GM21526 (cell line): ENCODE results near the gene ECSIT.
"Not testable (repeated sequence)": the region's sequence is repeated elsewhere in the genome, so short reads cannot be mapped to it uniquely, and the experiment has no call there.

Experiments
- ATAC-seq: cut with Tn5 transposase; IDR thresholded peaks from one replicate; pipeline ENCODE4 v1.9.1; 2021; ENCODE audit warnings: moderate library complexity; ENCODE audit not compliant: unreplicated experiment, low FRiP score

Gene ECSIT

GRCh38 chr19:11528551-11529341, at the start of gene ECSIT:
Gene ECSIT, minus strand, starts transcription at chr19:11529134. Its CDS starts 9,964 bp downstream, at chr19:11519170.
- ATAC-seq = peak; percentile 86

GRCh38 chr19:11577451-11578257, 48.7 kb upstream of the ECSIT start, which contains the start of gene ACP5:
Gene ACP5, minus strand, starts transcription at chr19:11577645. Its CDS starts 328 bp downstream, at chr19:11577317.
- ATAC-seq = no peak

GRCh38 chr19:11576227-11576626, 47.3 kb upstream of the ECSIT start:
- ATAC-seq = no peak

GRCh38 chr19:11574689-11575088, 45.8 kb upstream of the ECSIT start:
- ATAC-seq = no peak

- ATAC-seq = not testable (repeated sequence)
Measured at GRCh38 chr19:11573763-11574162, 44.8 kb upstream of the ECSIT start.

- not testable (repeated sequence) for ATAC-seq
Measured at GRCh38 chr19:11573354-11573753, 44.4 kb upstream of the ECSIT start.

- ATAC-seq = no peak
Measured at GRCh38 chr19:11570039-11570462, 41.1 kb upstream of the ECSIT start.

- ATAC-seq = no peak
Measured at GRCh38 chr19:11566164-11566563, 37.2 kb upstream of the ECSIT start.

GRCh38 chr19:11565649-11565980, 36.7 kb upstream of the ECSIT start:
- not testable (repeated sequence) for ATAC-seq

- not testable (repeated sequence) for ATAC-seq
Measured at GRCh38 chr19:11564082-11564807, 35.3 kb upstream of the ECSIT start.

GRCh38 chr19:11563532-11563931, 34.6 kb upstream of the ECSIT start:
- ATAC-seq = no peak

GRCh38 chr19:11560404-11561051, 31.6 kb upstream of the ECSIT start:
- no peak for ATAC-seq

GRCh38 chr19:11558881-11559828, 30.2 kb upstream of the ECSIT start, which contains the start of gene ELOF1:
Gene ELOF1, minus strand, starts transcription at chr19:11559230. Its CDS starts 4,883 bp downstream, at chr19:11554347.
- ATAC-seq = peak; percentile 62

- no peak for ATAC-seq
Measured at GRCh38 chr19:11556634-11557420, 27.9 kb upstream of the ECSIT start.

GRCh38 chr19:11555246-11555645, 26.3 kb upstream of the ECSIT start:
- no peak for ATAC-seq

GRCh38 chr19:11554160-11554559, 25.2 kb upstream of the ECSIT start:
- ATAC-seq = no peak

- no peak for ATAC-seq
Measured at GRCh38 chr19:11552666-11553372, 23.9 kb upstream of the ECSIT start.
